ENCODE measurements around the gene MFSD11.
"Not testable (repeated sequence)": the region's sequence is repeated elsewhere in the genome, so short reads cannot be mapped to it uniquely, and the experiment has no call there.

MFSD11 gene

GRCh38 chr17:76700617-76701470, 37.1 kb upstream of the MFSD11 start:
- Mint-ChIP-seq H3K36me3 (ENCODE audit: insufficient read depth) (no peaks in the 10 kb centered on the region), H3K4me1 (ENCODE audit: low read depth in 2 of 2) (peaks cover 25 to 27% of the 10 kb centered on the region in 2 donors), H3K27ac (peak overlapping the region; percentile 81 to 92), H3K27me3 (no peaks in the 10 kb centered on the region), H3K4me3 (peak overlapping the region; percentile 64 to 70), H3K9me3 (no peaks in the 10 kb centered on the region)
- DNase-seq (peak in 2 of 3 experiments; percentile 25 to 27), ATAC-seq (replicated peaks) (peak; percentile 84)

GRCh38 chr17:76701471-76701967, 36.4 kb upstream of the MFSD11 start:
- Mint-ChIP-seq H3K4me1 (ENCODE audit: low read depth in 2 of 2) (peaks cover 22 to 24% of the 10 kb centered on the region in 2 donors), H3K27ac (peak overlapping the region in 1 of 2 donors; percentile 10), H3K9me3 (no peaks in the 10 kb centered on the region), H3K27me3 (no peaks in the 10 kb centered on the region), H3K4me3 (no peak overlapping the region), H3K36me3 (ENCODE audit: insufficient read depth) (no peaks in the 10 kb centered on the region)
- DNase-seq, result no peak
- ATAC-seq (replicated peaks), result no peak

GRCh38 chr17:76702076-76702475, 35.8 kb upstream of the MFSD11 start:
- DNase-seq (no peak), ATAC-seq (replicated peaks) (no peak)
- Mint-ChIP-seq H3K4me3 (no peak overlapping the region), H3K36me3 (ENCODE audit: insufficient read depth) (no peaks in the 10 kb centered on the region), H3K4me1 (ENCODE audit: low read depth in 2 of 2) (peaks cover 17 to 24% of the 10 kb centered on the region in 2 donors), H3K27me3 (no peaks in the 10 kb centered on the region), H3K9me3 (no peaks in the 10 kb centered on the region), H3K27ac (peak overlapping the region in 1 of 2 donors; percentile 10)

GRCh38 chr17:76702941-76703637, 34.8 kb upstream of the MFSD11 start:
- Mint-ChIP-seq H3K4me1 (ENCODE audit: low read depth in 2 of 2) (peaks cover 15 to 24% of the 10 kb centered on the region in 2 donors), H3K36me3 (ENCODE audit: insufficient read depth) (no peaks in the 10 kb centered on the region), H3K9me3 (no peaks in the 10 kb centered on the region), H3K4me3 (no peak overlapping the region), H3K27me3 (no peaks in the 10 kb centered on the region), H3K27ac (no peak overlapping the region)
- DNase-seq, result no peak
- ATAC-seq (replicated peaks), result no peak

- no peaks in the 10 kb centered on the region for H3K27me3 Mint-ChIP-seq
- peaks cover 4% of the 10 kb centered on the region for H3K36me3 Mint-ChIP-seq (ENCODE audit: insufficient read depth)
- H3K9me3 Mint-ChIP-seq, result no peaks in the 10 kb centered on the region
- no peak for DNase-seq
- H3K4me3 Mint-ChIP-seq, result no peak overlapping the region
- H3K4me1 Mint-ChIP-seq (ENCODE audit: low read depth in 2 of 2), result peaks cover 22 to 34% of the 10 kb centered on the region in 2 donors
- no peak for ATAC-seq (replicated peaks)
- H3K27ac Mint-ChIP-seq, result no peak overlapping the region
These were observed 33.1 kb upstream of the MFSD11 start for GRCh38 chr17:76704805-76705204.

GRCh38 chr17:76706817-76707216, 31.1 kb upstream of the MFSD11 start:
- H3K4me3 Mint-ChIP-seq, result no peak overlapping the region

DNA sequence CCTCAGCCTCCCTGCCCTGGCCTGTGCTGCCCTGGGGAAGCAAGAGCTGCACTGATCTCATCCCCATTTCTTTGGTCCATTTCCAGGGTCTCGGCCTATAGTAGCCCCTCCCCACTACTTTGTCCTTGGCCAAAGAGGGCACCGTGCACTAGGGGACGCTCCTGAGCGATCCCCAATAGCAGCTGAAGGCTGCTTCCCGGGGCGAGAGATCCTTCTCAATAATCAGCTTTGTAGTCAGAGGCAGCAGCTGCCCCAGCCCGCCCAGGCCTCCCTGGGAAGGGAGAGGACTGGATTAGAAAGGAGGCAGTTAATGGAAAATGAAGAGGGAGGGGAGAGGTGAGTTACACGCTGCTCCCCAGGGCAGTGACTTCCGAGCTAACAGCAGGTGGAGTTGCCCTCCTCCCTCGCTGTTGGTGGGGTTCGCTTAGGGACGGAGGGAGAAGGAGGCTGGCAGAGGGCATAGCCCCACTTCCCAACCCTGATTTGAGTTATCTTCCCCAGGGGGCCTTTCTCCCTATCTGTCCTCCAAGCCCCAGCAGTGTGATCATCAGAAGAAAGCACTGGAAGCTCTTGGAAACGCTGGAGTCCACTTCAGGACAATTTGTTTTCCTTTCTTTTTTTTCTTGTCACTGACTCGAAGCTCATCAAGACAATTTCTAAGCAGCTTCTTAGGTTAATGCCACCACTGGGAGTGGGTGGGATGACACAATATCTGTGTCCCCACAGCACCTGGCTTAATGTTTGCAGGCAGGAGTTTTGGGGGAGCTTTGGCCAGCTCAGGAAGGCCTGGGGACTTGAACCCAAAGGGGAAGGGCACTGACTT, 29.7 kb upstream of the MFSD11 start:
- DNase-seq, result no peak
- H3K36me3 Mint-ChIP-seq (ENCODE audit: insufficient read depth), result peaks cover 21% of the 10 kb centered on the region
- no peak for ATAC-seq (replicated peaks)
- H3K9me3 Mint-ChIP-seq, result no peaks in the 10 kb centered on the region
- peaks cover 21 to 27% of the 10 kb centered on the region in 2 donors for H3K4me1 Mint-ChIP-seq (ENCODE audit: low read depth in 2 of 2)
- H3K27me3 Mint-ChIP-seq, result no peaks in the 10 kb centered on the region
- peak overlapping the region in 1 of 2 donors; percentile 8 for H3K27ac Mint-ChIP-seq
- H3K4me3 Mint-ChIP-seq, result peak overlapping the region in 1 of 2 donors; percentile 72

More at GRCh38 chr17:76706817-76707216, 31.1 kb upstream of the MFSD11 start:
- Mint-ChIP-seq H3K36me3 (ENCODE audit: insufficient read depth) (peaks cover 10% of the 10 kb centered on the region), H3K9me3 (no peaks in the 10 kb centered on the region), H3K27ac (no peak overlapping the region), H3K4me1 (ENCODE audit: low read depth in 2 of 2) (peaks cover 21 to 27% of the 10 kb centered on the region in 2 donors), H3K27me3 (no peaks in the 10 kb centered on the region)
- DNase-seq (no peak), ATAC-seq (replicated peaks) (no peak)

GRCh38 chr17:76709077-76709950, 28.6 kb upstream of the MFSD11 start:
- Mint-ChIP-seq H3K27me3 (no peaks in the 10 kb centered on the region), H3K27ac (peak overlapping the region; percentile 49 to 60)
- no peak for DNase-seq

GRCh38 chr17:76709951-76710862, 27.7 kb upstream of the MFSD11 start:
- not testable (repeated sequence) for H3K27me3 Mint-ChIP-seq, H3K9me3 Mint-ChIP-seq, DNase-seq
- peaks cover 30% of the 10 kb centered on the region for H3K36me3 Mint-ChIP-seq (ENCODE audit: insufficient read depth)
- H3K27ac Mint-ChIP-seq, result peak overlapping the region; percentile 49 to 60
- ATAC-seq (replicated peaks), result peak; percentile 13
- peak overlapping the region; percentile 72 to 73 for H3K4me3 Mint-ChIP-seq
- peaks cover 30 to 37% of the 10 kb centered on the region in 2 donors for H3K4me1 Mint-ChIP-seq (ENCODE audit: low read depth in 2 of 2)

More at GRCh38 chr17:76709077-76709950, 28.6 kb upstream of the MFSD11 start:
- ATAC-seq (replicated peaks), result no peak
- Mint-ChIP-seq H3K4me1 (ENCODE audit: low read depth in 2 of 2) (peaks cover 24 to 30% of the 10 kb centered on the region in 2 donors), H3K9me3 (no peaks in the 10 kb centered on the region), H3K36me3 (ENCODE audit: insufficient read depth) (peaks cover 21% of the 10 kb centered on the region), H3K4me3 (peak overlapping the region; percentile 72 to 73)

- Mint-ChIP-seq H3K36me3 (ENCODE audit: insufficient read depth) (peaks cover 39% of the 10 kb centered on the region), H3K4me1 (ENCODE audit: low read depth in 2 of 2) (peaks cover 38 to 45% of the 10 kb centered on the region in 2 donors), H3K27me3 (no peaks in the 10 kb centered on the region), H3K4me3 (peak within 1 kb of the TSS; percentile 72 to 73), H3K9me3 (no peaks in the 10 kb centered on the region), H3K27ac (peak within 1 kb of the TSS; percentile 60 to 78)
- peak; percentile 62 for ATAC-seq (replicated peaks)
- peak; percentile 49 to 53 (median 50) for DNase-seq
These were observed 26.9 kb upstream of the MFSD11 start, which contains the start of gene MXRA7 for GRCh38 chr17:76710863-76711611. Gene MXRA7, minus strand, starts transcription at chr17:76710965. Its CDS starts 19 bp downstream, at chr17:76710946.

- not testable (repeated sequence) for H3K27me3 Mint-ChIP-seq; H3K9me3 Mint-ChIP-seq; DNase-seq; ATAC-seq (replicated peaks)
- Mint-ChIP-seq H3K4me1 (ENCODE audit: low read depth in 2 of 2) (peaks cover 43 to 52% of the 10 kb centered on the region in 2 donors), H3K4me3 (peak overlapping the region in 1 of 2 donors; percentile 51), H3K27ac (peak overlapping the region; percentile 46 to 49), H3K36me3 (ENCODE audit: insufficient read depth) (peaks cover 51% of the 10 kb centered on the region)
These were observed 25.6 kb upstream of the MFSD11 start for GRCh38 chr17:76712321-76712720.

All from effector memory CD8-positive, alpha-beta T cell (primary cell).